GM18907 (cell line): ENCODE data around the gene GLI2.

Experiments used
- ATAC-seq: cut with Tn5 transposase; IDR thresholded peaks from one replicate; pipeline ENCODE4 v1.9.1; 2021; ENCODE audit warnings: mild to moderate bottlenecking, moderate library complexity; ENCODE audit not compliant: unreplicated experiment

The GLI2 gene

DNA sequence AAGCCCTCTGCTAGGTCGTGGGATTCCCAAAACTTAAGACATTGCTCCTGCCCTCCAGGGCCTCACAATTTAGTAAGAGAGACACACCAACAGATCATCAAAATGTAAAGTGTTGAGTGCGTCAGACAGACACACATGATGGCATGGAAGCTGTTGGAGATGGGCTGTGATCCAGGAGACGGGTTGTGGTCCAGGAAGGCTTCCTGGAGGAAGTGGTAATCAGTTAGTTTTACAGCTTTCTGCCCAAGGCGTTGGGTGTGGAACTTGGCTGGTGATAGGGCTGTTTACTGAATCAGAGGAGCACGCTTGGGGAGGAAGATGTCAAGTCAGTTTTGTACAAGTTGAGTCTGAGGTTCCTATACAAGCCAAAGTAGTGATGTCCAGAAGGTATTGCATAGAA is 24.0 kb upstream of the GLI2 start:
- ATAC-seq = no peak

- ATAC-seq = no peak
Observed at GRCh38 chr2:120712180-120712681, 23.4 kb upstream of the GLI2 start.

GRCh38 chr2:120715353-120715752 is 20.3 kb upstream of the GLI2 start:
- no peak for ATAC-seq

- no peak for ATAC-seq
Observed at GRCh38 chr2:120715941-120716340, 19.7 kb upstream of the GLI2 start.

- ATAC-seq = no peak
Observed at GRCh38 chr2:120716641-120717585, 18.8 kb upstream of the GLI2 start.

- no peak for ATAC-seq
Observed at GRCh38 chr2:120719491-120719890, 16.2 kb upstream of the GLI2 start.

GRCh38 chr2:120720231-120720630 is 15.4 kb upstream of the GLI2 start:
- ATAC-seq = no peak

- ATAC-seq = no peak
Observed at GRCh38 chr2:120720746-120721375, 14.8 kb upstream of the GLI2 start.

- no peak for ATAC-seq
Observed at GRCh38 chr2:120722246-120722567, 13.5 kb upstream of the GLI2 start.

DNA sequence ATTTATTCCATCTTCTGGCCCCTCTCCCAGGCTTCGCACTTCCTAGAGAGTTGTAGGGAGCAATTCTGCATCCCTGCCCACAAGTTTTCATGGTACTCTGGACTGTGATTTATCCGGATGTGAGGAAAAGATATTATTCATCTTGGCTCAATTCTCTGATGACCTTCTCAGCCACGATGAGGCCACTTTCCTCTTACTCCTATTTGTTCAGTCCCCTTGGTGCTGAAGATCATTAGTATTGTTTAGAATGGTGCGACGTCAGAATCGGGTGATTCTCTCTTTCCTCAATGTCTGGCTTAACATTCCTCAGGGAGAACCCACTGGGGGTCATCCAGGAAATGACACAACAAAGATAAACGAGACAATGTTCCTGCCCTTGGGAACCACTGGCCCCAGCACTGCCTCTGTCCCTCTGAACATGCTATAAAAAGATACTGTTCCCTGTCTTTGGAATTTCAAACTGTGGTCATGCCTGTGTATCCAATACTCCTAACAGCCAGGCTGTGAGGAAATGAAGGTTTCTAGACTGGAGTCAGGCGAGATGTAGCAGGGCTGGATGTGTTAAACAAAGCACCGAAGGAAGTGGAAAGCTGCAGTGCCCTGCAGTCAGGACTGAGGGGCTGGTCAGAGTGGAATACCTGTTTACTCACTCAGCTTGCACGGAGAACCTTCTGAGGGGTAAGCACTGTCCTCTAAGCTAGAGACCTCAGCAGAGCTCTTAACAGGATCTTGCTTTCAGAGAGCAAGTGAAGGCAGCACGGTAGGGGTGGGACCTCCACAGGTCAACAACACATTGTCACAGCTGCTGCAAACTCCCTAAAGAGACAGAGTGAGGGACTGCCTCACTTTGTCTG is 12.9 kb upstream of the GLI2 start:
- no peak for ATAC-seq

GRCh38 chr2:120726245-120726644 is 9.4 kb upstream of the GLI2 start:
- ATAC-seq = no peak

DNA sequence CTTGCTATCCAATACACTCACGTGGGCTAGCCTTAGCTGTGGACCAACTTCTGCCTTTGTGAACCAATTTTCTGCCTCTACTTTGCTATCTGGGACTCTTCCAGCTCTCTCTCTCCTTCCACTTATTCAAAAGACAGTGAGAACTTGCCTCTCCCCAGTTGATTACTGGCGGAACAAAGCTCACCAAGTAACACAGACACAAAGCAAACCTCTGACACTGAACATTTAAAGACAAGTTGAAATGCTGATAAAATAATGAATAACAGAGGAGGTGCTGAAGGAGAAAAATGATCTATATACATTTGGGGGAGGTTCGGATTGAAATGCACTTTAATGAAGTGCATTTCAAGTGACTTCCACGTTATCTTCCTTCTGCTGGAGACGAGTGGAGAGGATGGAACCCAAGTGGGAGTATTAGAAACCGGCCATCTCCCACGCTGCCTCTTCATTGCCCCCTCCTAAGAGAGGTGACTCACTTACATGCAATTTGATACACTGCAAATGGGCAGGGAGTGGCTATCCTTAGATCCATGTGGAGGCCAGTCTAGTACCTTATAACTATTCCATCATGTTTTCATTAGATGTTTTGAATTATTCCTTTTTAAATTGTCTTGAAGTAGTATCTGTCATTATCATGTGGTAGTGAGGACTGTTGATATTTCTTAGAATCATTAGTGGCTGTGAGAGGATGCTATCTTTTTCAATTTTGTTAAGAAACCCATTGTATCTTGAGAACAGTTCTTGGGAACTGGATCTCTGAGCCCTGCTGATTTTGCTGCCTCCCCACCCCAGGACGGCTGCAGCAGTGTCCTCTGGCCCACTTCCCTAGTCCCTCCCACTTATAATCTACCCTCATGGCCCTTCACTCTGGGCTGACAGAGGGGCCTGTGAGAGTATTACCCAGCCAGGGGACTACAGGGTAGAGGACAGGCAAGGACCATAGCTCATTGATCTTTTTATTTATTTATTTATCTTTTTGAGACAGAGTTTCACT is 6.0 kb upstream of the GLI2 start:
- no peak for ATAC-seq

GRCh38 chr2:120731175-120731574 is 4.5 kb upstream of the GLI2 start:
- ATAC-seq = no peak

- no peak for ATAC-seq
Observed at GRCh38 chr2:120732506-120733237, 3.0 kb upstream of the GLI2 start.

GRCh38 chr2:120733238-120733932 is 2.3 kb upstream of the GLI2 start:
- no peak for ATAC-seq

DNA sequence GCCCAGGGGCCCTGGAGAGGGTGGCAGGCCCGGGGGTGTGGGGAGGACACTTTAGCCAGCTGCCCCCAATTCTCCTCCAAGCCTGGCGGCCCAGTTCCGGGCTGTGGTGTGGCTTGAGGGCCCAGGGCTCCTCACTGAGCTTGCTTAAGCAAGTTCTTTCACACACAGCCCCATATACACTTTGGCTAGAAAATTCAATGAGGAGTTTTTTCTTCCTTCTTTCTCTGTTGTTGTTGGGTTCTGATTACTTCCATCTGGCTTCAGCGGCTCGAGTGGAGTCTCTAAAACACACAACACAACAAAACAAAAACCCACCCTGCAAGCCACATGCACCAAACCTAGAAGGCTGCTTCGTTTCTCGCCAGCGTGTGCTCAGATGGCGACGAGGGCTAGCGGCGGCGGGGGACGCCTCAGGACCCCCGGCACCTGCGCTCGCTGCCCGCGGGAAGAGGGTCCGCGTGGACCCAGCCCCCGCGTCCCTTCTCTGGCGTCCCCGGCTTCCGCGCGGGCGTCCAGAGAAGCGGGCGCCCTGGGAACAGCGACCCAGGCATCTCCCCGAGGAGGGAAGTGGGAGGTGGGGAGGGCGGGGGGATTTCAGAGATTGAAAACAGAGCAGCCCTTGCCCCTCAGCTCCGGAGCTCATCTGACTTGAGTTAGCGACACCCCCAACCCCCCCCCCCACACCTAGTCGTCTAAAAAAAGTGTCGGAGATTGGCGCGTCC is 577 bp upstream of the GLI2 start:
- no peak for ATAC-seq

- peak; percentile 22 for ATAC-seq
Observed at GRCh38 chr2:120736202-120736623, 545 bp downstream of the GLI2 start.
